SJSA1 (cell line): ENCODE results near the gene KCNT2. TPM values are rescaled to one million over a fixed set of nuclear protein-coding genes. Genes with fewer than 3 reads are reported as not detected.

Source experiments
- DNase-seq, 2 experiments: peaks; one replicate each; pipeline ENCODE4 v3.0.0-alpha.2; 2015 to 2020; ENCODE audit warnings: low spot score in 2 of 2, low read depth in 1 of 2
- H3K27ac ChIP-seq: fragments of 250-450 bp; sonication (Bioruptor Pico); 2 replicates; pipeline ENCODE4 v1.5.1; 2020; ENCODE audit warnings: mild to moderate bottlenecking, moderate library complexity
- H3K27me3 ChIP-seq: fragments of 250-450 bp; sonication (Bioruptor Pico); replicated peaks from 2 replicates; pipeline ENCODE4 v1.5.1; 2020; ENCODE audit warnings: mild to moderate bottlenecking, moderate library complexity
- H3K36me3 ChIP-seq: fragments of 250-450 bp; sonication (Bioruptor Pico); 2 replicates; pipeline ENCODE4 v1.5.1; 2020; ENCODE audit warnings: mild to moderate bottlenecking
- H3K4me1 ChIP-seq: fragments of 250-450 bp; sonication (Bioruptor Pico); replicated peaks from 2 replicates; pipeline ENCODE4 v1.6.1; 2021; ENCODE audit warnings: mild to moderate bottlenecking
- H3K4me3 ChIP-seq: fragments of 250-450 bp; sonication (Bioruptor Pico); 2 replicates; pipeline ENCODE4 v1.5.1; 2020; ENCODE audit warnings: mild to moderate bottlenecking
- H3K9me3 ChIP-seq: fragments of 250-450 bp; sonication (Bioruptor Pico); replicated peaks from 2 replicates; pipeline ENCODE4 v1.5.1; 2020; ENCODE audit warnings: mild to moderate bottlenecking
- total RNA-seq: library from RNA; depleted of rRNA; stranded (reverse); fragments of >200 nt; shearing (Covaris generic); gene quantifications from 2 replicates; pipeline ENCODE4 v1.2.3, GENCODE V29; 2014

KCNT2 gene
- total RNA-seq, 1 experiment from 2014 or later, result 0.05 TPM

- no peaks in the 10 kb centered on the region for H3K4me1 ChIP-seq
- H3K9me3 ChIP-seq, result no peaks in the 10 kb centered on the region
- no peak overlapping the region for H3K4me3 ChIP-seq
- no peaks in the 10 kb centered on the region for H3K36me3 ChIP-seq
- H3K27me3 ChIP-seq, result no peaks in the 10 kb centered on the region
- no peak overlapping the region for H3K27ac ChIP-seq
- DNase-seq, result no peak
These were observed 11.5 kb upstream of the KCNT2 start for GRCh38 chr1:196619721-196620120.

DNA sequence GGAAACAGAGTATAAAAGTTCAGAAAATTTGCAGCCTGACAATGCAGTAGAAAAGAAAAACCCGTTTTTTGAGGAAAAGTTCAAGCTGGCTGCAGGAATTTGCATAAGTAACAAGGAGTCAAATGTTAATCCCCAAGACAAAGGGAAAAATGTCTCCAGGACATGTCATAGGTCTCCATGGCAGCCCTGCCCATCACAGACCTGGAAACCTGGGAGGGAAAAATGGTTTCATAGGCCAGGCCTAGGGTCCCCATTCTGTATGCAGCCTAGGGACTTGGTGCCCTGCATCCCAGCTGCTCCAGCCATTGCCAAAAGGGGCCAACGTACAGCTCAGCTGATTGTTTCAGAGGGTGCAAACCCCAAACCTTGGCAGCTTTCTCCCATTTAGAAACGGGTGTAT, 3.6 kb upstream of the KCNT2 start:
- H3K36me3 ChIP-seq, result no peaks in the 10 kb centered on the region
- H3K27ac ChIP-seq, result no peak overlapping the region
- peaks cover 7% of the 10 kb centered on the region; the same call in 1 of the 2 replicates for H3K4me1 ChIP-seq
- DNase-seq, result no peak
- H3K27me3 ChIP-seq, result peaks cover 3% of the 10 kb centered on the region; the same call in 1 of the 2 replicates
- no peak overlapping the region for H3K4me3 ChIP-seq
- H3K9me3 ChIP-seq, result no peaks in the 10 kb centered on the region

- no peak for DNase-seq
- Histone ChIP-seq H3K9me3 (no peaks in the 10 kb centered on the region), H3K36me3 (no peaks in the 10 kb centered on the region), H3K27me3 (peaks cover 4% of the 10 kb centered on the region; the same call in 1 of the 2 replicates), H3K4me3 (no peak overlapping the region), H3K27ac (no peak overlapping the region), H3K4me1 (peaks cover 7% of the 10 kb centered on the region; the same call in 1 of the 2 replicates)
These were observed 1.1 kb upstream of the KCNT2 start for GRCh38 chr1:196609370-196609737.

- H3K4me1 ChIP-seq, result peaks cover 7% of the 10 kb centered on the region; the same call in 1 of the 2 replicates
- no peaks in the 10 kb centered on the region for H3K9me3 ChIP-seq
- no peak for DNase-seq
- no peak overlapping the region for H3K27ac ChIP-seq
- peak overlapping the region; percentile 38 for H3K4me3 ChIP-seq
- H3K36me3 ChIP-seq, result no peaks in the 10 kb centered on the region
- H3K27me3 ChIP-seq, result peaks cover 4% of the 10 kb centered on the region; the same call in 1 of the 2 replicates
These were observed 259 bp downstream of the KCNT2 start for GRCh38 chr1:196607981-196608380.

- peaks cover 2% of the 10 kb centered on the region; the same call in 1 of the 2 replicates for H3K4me1 ChIP-seq
These were observed 4.6 kb downstream of the KCNT2 start for GRCh38 chr1:196603651-196604050.

DNA sequence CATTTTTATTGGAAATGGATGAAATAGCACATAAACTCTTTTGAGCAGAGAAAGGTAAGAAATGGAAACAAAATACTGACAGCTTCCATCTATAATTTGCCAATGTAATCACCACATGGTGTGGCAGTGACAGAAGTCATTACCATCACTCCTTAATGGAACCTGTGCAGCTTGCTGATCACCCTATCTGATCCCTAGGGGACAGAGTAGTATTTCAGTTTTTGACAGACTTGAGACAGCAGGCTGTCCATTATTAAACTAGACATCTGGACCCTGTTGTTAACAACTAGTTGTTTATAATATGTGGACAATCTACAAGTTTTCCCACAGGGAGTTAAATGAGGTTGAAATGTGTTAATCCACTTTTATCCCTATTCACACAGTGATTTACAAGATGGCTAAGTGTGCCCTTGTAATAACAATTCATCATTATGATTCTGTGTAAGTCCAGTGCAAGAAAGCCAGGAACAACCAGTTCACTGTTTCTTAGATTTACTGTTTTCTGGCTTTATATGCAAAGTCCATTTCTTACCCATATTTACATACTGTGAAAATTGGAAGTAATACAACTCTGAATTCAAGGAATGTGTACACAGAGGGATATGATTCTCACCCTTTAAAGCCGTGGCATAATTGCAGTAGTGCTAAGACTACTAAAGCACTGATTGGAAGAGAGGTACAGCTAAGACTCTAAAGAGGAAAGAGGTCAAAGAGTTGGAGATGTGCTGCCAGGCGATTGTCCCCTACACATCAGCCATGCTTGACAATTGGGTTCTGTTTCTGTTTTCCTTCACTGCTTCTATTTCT, 9.1 kb downstream of the KCNT2 start:
- Histone ChIP-seq H3K27ac (no peak overlapping the region), H3K9me3 (no peaks in the 10 kb centered on the region), H3K4me1 (no peaks in the 10 kb centered on the region), H3K4me3 (no peak overlapping the region), H3K36me3 (no peaks in the 10 kb centered on the region), H3K27me3 (no peaks in the 10 kb centered on the region)
- no peak for DNase-seq

More at GRCh38 chr1:196603651-196604050, 4.6 kb downstream of the KCNT2 start:
- Histone ChIP-seq H3K27ac (no peak overlapping the region), H3K36me3 (no peaks in the 10 kb centered on the region), H3K9me3 (no peaks in the 10 kb centered on the region), H3K4me3 (no peak overlapping the region), H3K27me3 (peaks cover 4% of the 10 kb centered on the region; the same call in 1 of the 2 replicates)
- no peak for DNase-seq

GRCh38 chr1:196594700-196595099, 13.5 kb downstream of the KCNT2 start:
- Histone ChIP-seq H3K27ac (no peak overlapping the region), H3K9me3 (no peaks in the 10 kb centered on the region), H3K4me1 (no peaks in the 10 kb centered on the region), H3K36me3 (no peaks in the 10 kb centered on the region), H3K4me3 (no peak overlapping the region), H3K27me3 (no peaks in the 10 kb centered on the region)
- DNase-seq, result no peak

- Histone ChIP-seq H3K9me3 (no peaks in the 10 kb centered on the region), H3K4me1 (no peaks in the 10 kb centered on the region), H3K27ac (no peak overlapping the region), H3K36me3 (no peaks in the 10 kb centered on the region), H3K4me3 (no peak overlapping the region), H3K27me3 (no peaks in the 10 kb centered on the region)
- no peak for DNase-seq
These were observed 14.3 kb downstream of the KCNT2 start for GRCh38 chr1:196593955-196594354.

GRCh38 chr1:196590959-196591358, 17.3 kb downstream of the KCNT2 start:
- no peak for DNase-seq
- Histone ChIP-seq H3K36me3 (no peaks in the 10 kb centered on the region), H3K4me1 (no peaks in the 10 kb centered on the region), H3K9me3 (no peaks in the 10 kb centered on the region), H3K27ac (no peak overlapping the region), H3K27me3 (no peaks in the 10 kb centered on the region), H3K4me3 (no peak overlapping the region)

- H3K4me3 ChIP-seq, result no peak overlapping the region
- DNase-seq, result no peak
These were observed 18.1 kb downstream of the KCNT2 start for GRCh38 chr1:196590012-196590708.

DNA sequence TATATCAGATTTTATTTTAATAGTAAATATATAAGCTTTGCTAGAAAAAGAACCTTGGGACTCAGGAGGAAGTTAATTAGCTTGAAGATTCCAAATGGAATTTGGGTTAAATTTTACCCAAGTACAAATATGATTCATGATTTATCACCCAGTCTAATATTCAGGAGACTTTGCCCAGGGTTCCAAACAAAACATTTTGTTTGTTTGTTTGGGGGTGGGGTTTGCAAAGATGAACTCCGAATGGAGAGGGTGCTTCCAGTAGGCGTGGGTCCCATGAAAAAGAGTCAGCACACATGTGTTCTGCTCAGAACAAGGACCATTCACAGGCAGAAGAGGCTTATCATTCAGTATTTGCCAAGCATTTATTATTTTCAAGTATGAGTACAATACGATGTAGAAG, 23.5 kb downstream of the KCNT2 start:
- Histone ChIP-seq H3K4me3 (no peak overlapping the region), H3K27ac (no peak overlapping the region), H3K4me1 (no peaks in the 10 kb centered on the region), H3K27me3 (no peaks in the 10 kb centered on the region; the same call in 1 of the 2 replicates), H3K9me3 (no peaks in the 10 kb centered on the region), H3K36me3 (no peaks in the 10 kb centered on the region)
- DNase-seq, result no peak

More at GRCh38 chr1:196590012-196590708, 18.1 kb downstream of the KCNT2 start:
- no peak overlapping the region for H3K27ac ChIP-seq
- H3K4me1 ChIP-seq, result no peaks in the 10 kb centered on the region
- no peaks in the 10 kb centered on the region for H3K36me3 ChIP-seq
- no peaks in the 10 kb centered on the region for H3K9me3 ChIP-seq
- no peaks in the 10 kb centered on the region for H3K27me3 ChIP-seq

GRCh38 chr1:196577386-196577785, 30.9 kb downstream of the KCNT2 start:
- no peaks in the 10 kb centered on the region for H3K9me3 ChIP-seq
- no peak overlapping the region for H3K27ac ChIP-seq
- H3K4me1 ChIP-seq, result no peaks in the 10 kb centered on the region
- no peak for DNase-seq
- H3K36me3 ChIP-seq, result no peaks in the 10 kb centered on the region
- H3K4me3 ChIP-seq, result no peak overlapping the region
- H3K27me3 ChIP-seq, result no peaks in the 10 kb centered on the region; the same call in 1 of the 2 replicates

DNA sequence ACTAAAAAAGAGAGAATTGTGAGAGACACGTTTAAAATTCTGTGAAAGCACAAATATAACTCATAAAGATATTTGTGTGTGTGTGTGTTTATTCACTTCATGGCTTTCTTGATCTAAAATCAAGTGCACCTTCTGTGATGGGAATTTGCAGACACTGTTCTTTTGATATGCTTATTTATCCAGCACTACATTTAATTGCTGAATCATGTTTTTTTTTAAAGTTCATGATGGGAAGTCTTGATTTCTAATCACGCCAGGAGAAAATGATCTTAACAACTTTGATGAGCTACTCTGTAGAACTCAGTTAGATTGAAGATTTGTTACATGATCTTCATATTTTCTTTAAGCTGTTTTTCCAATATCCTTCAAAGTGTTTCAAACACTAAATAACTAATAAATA, 35.0 kb downstream of the KCNT2 start:
- H3K36me3 ChIP-seq, result no peaks in the 10 kb centered on the region
- H3K4me1 ChIP-seq, result no peaks in the 10 kb centered on the region
- H3K9me3 ChIP-seq, result no peaks in the 10 kb centered on the region
- no peak overlapping the region for H3K4me3 ChIP-seq
- no peak for DNase-seq
- H3K27me3 ChIP-seq, result no peaks in the 10 kb centered on the region
- H3K27ac ChIP-seq, result no peak overlapping the region

GRCh38 chr1:196567238-196567637, 41.0 kb downstream of the KCNT2 start:
- DNase-seq, result no peak
- Histone ChIP-seq H3K27me3 (no peaks in the 10 kb centered on the region), H3K4me3 (no peak overlapping the region), H3K36me3 (no peaks in the 10 kb centered on the region), H3K4me1 (no peaks in the 10 kb centered on the region), H3K9me3 (no peaks in the 10 kb centered on the region; the same call in 1 of the 2 replicates), H3K27ac (no peak overlapping the region)
